DOHH2 (cell line): ENCODE results near the gene HNRNPUL1.

ENCODE experiments used
- H3F3A ChIP-seq: fragments of 200-600 bp; sonication (generic), shearing (Covaris generic); 2 replicates; pipeline ENCODE4 v1.6.0; 2016; ENCODE audit warnings: antibody characterized with exemption, mild to moderate bottlenecking; ENCODE audit not compliant: control insufficient read depth, insufficient read depth
- H3K27ac ChIP-seq: fragments of 200-600 bp; sonication (generic); 2 replicates; pipeline ENCODE4 v1.5.1; 2014; ENCODE audit warnings: low read depth, mild to moderate bottlenecking, low read length, moderate library complexity
- H3K27me3 ChIP-seq: fragments of 200-600 bp; sonication (generic); 2 replicates; pipeline ENCODE4 v1.6.1; 2014; ENCODE audit warnings: mild to moderate bottlenecking, low read length, mixed read lengths; ENCODE audit not compliant: control insufficient read depth
- H3K36me3 ChIP-seq: fragments of 200-600 bp; sonication (generic); 2 replicates; pipeline ENCODE4 v1.6.1; 2014; ENCODE audit warnings: mild to moderate bottlenecking, low read length, moderate library complexity, mixed read lengths; ENCODE audit not compliant: control insufficient read depth
- H3K4me1 ChIP-seq: fragments of 200-600 bp; sonication (generic); 2 replicates; pipeline ENCODE4 v1.6.1; 2014; ENCODE audit warnings: mild to moderate bottlenecking, low read length, mixed read lengths; ENCODE audit not compliant: control insufficient read depth
- H3K4me2 ChIP-seq: fragments of 200-600 bp; sonication (generic); 2 replicates; pipeline ENCODE4 v1.6.0; 2014; ENCODE audit warnings: mild to moderate bottlenecking, low read length, moderate library complexity
- H3K4me3 ChIP-seq: fragments of 200-600 bp; sonication (generic); 2 replicates; pipeline ENCODE4 v1.5.1; 2014; ENCODE audit warnings: mild to moderate bottlenecking, low read length, mixed read lengths
- H3K79me2 ChIP-seq: fragments of 200-600 bp; sonication (generic); 2 replicates; pipeline ENCODE4 v1.6.1; 2014; ENCODE audit warnings: mild to moderate bottlenecking, low read length, mixed read lengths; ENCODE audit not compliant: control insufficient read depth
- H3K9me2 ChIP-seq: fragments of 200-600 bp; sonication (generic); replicated peaks from 2 replicates; pipeline ENCODE4 v1.6.1; 2014; ENCODE audit warnings: mild to moderate bottlenecking, low read length, mixed read lengths; ENCODE audit not compliant: control insufficient read depth
- H3K9me3 ChIP-seq: fragments of 200-600 bp; sonication (generic); 2 replicates; pipeline ENCODE4 v1.6.1; 2014; ENCODE audit warnings: antibody characterized with exemption, low read length, mixed read lengths; ENCODE audit not compliant: control insufficient read depth, insufficient read depth
- H4K20me1 ChIP-seq: fragments of 200-600 bp; sonication (generic); 2 replicates; pipeline ENCODE4 v1.6.0; 2014; ENCODE audit warnings: low read depth, mild to moderate bottlenecking, antibody characterized with exemption, low read length, moderate library complexity; ENCODE audit not compliant: control insufficient read depth, insufficient read depth
- CTCF ChIP-seq: fragments of 200-600 bp; sonication (generic); IDR thresholded peaks from one replicate; pipeline ENCODE4 v1.5.1; 2014; ENCODE audit warnings: antibody characterized with exemption, mild to moderate bottlenecking, low read depth, low read length; ENCODE audit not compliant: poor library complexity, severe bottlenecking
- EZH2phosphoT487 ChIP-seq: fragments of 200-600 bp; sonication (generic); IDR thresholded peaks from 2 replicates; pipeline ENCODE4 v1.6.1; 2017; ENCODE audit warnings: borderline replicate concordance, mild to moderate bottlenecking, antibody characterized with exemption, low read length, moderate library complexity, mixed read lengths

The HNRNPUL1 gene

DNA sequence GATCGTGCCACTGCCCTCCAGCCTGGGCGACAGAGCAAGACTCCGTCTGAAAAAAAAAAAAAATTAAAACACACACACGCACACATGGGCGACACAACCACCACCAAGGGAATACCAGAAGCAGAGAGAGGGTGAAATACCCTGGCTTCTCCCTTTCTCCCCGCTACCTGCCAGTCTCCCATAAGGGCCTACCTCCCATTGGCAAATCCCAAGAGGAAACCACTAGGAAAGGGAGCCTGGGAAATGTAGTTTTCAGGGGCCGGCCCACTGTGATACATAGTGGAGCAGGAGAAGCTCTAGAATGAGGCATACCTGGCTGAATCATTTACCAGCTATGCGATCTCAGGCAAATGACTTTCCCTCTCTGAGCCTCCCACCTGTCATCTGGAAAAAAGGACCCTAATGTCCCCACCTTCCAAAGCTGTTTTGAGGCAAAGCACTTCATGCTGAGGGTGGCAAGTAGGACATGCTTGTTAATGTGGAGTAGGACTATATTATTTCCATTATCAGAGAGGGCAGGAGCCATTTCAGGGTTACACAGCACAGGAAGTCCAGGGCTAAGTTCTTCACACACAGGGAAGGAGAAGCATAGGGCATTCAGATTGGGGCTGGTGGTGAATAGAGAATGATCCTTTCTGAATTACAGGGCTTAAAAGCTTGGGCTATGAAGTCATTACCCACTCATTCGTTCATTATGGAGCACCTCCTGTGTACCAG is 14.3 kb upstream of the HNRNPUL1 start:
- Histone ChIP-seq H3K27me3 (no peaks in the 10 kb centered on the region), H3K79me2 (no peaks in the 10 kb centered on the region), H4K20me1 (no peaks in the 10 kb centered on the region), H3K9me2 (no peaks in the 10 kb centered on the region), H3F3A (no peaks in the 10 kb centered on the region), H3K9me3 (no peaks in the 10 kb centered on the region), H3K4me3 (no peak overlapping the region), H3K4me1 (no peaks in the 10 kb centered on the region), H3K4me2 (no peak overlapping the region), H3K27ac (no peak overlapping the region), H3K36me3 (no peaks in the 10 kb centered on the region)
- TF ChIP-seq EZH2phosphoT487 (no peak), CTCF (no peak)

- Histone ChIP-seq H3K4me2 (no peak overlapping the region), H3K79me2 (no peaks in the 10 kb centered on the region), H3F3A (no peaks in the 10 kb centered on the region), H3K27me3 (peaks cover 3% of the 10 kb centered on the region; the same call in 1 of the 2 replicates), H4K20me1 (no peaks in the 10 kb centered on the region), H3K9me3 (no peaks in the 10 kb centered on the region), H3K4me1 (no peaks in the 10 kb centered on the region), H3K9me2 (no peaks in the 10 kb centered on the region), H3K4me3 (no peak overlapping the region), H3K36me3 (no peaks in the 10 kb centered on the region), H3K27ac (no peak overlapping the region)
- TF ChIP-seq EZH2phosphoT487 (no peak), CTCF (no peak)
Observed at GRCh38 chr19:41253660-41254059, 10.5 kb upstream of the HNRNPUL1 start.

DNA sequence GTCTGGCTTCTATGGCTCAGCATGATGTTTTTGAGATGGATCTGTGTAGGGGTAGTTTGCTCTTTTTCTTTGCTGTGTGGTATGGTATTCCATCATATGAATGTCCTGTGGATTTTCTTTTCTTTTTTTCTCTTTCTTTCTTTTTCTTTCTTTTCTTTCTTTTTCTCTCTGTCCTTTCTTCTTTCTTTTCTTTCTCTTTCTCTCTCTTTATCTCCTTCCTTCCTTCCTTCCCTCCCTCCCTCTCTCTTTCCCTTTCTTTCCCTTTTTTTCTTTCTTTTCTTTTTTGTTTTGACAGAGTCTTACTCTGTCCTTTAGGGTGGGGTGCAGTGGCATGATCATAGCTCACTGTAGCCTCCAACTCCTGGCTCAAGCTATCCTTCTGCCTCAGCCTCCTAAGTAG is 9.0 kb upstream of the HNRNPUL1 start:
- H3K79me2 ChIP-seq: no peaks in the 10 kb centered on the region
- H3K4me2 ChIP-seq: no peak overlapping the region
- H3K9me2 ChIP-seq: no peaks in the 10 kb centered on the region
- H3K4me1 ChIP-seq: no peaks in the 10 kb centered on the region
- no peak overlapping the region for H3K27ac ChIP-seq
- no peak for TF ChIP-seq CTCF
- no peak for TF ChIP-seq EZH2phosphoT487
- H3K4me3 ChIP-seq: no peak overlapping the region
- H3K27me3 ChIP-seq: peaks cover 6% of the 10 kb centered on the region; the same call in 1 of the 2 replicates
- H3K9me3 ChIP-seq: no peaks in the 10 kb centered on the region
- H3K36me3 ChIP-seq: no peaks in the 10 kb centered on the region
- H4K20me1 ChIP-seq: no peaks in the 10 kb centered on the region
- H3F3A ChIP-seq: no peaks in the 10 kb centered on the region
